HG02938 (cell line): ENCODE results near the gene RFX8.
"Not testable (repeated sequence)": the region's sequence is repeated elsewhere in the genome, so short reads cannot be mapped to it uniquely, and the experiment has no call there.

ENCODE experiments used
- ATAC-seq: cut with Tn5 transposase; IDR thresholded peaks from one replicate; pipeline ENCODE4 v1.9.1; 2021; ENCODE audit warnings: mild to moderate bottlenecking, moderate library complexity; ENCODE audit not compliant: unreplicated experiment

The RFX8 gene

DNA sequence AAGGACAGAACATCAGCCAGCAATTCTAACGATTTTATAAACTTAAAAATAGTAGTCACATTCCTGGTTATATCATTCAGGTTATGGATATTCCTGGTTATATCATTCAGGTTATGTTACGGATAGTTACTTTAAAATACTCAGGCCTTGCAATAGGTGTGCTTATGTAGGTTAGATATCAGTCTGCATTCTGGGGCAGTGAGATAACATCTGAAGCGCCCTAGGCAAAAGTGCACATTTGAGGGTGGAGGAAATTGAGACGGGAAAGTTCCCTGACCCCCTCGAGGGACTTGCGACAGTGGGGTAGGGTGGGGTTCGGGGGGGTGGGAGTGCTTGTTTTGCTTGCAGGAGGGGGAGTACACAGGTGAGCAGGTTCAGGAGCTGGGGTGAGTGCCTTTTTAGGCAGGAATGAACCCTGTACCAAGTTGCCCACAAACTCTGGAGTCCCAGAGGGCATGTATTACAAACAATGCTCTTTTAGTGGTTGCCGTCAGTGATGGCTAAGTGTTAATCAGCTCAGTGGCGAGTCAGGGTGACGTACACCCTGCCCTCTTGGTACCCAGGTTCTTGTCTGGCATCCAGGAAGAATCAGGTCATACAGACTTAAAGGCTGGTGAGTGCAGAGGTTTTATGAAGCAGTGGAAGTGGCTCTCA lies 119.4 kb downstream of the RFX8 start:
- ATAC-seq: no peak

DNA sequence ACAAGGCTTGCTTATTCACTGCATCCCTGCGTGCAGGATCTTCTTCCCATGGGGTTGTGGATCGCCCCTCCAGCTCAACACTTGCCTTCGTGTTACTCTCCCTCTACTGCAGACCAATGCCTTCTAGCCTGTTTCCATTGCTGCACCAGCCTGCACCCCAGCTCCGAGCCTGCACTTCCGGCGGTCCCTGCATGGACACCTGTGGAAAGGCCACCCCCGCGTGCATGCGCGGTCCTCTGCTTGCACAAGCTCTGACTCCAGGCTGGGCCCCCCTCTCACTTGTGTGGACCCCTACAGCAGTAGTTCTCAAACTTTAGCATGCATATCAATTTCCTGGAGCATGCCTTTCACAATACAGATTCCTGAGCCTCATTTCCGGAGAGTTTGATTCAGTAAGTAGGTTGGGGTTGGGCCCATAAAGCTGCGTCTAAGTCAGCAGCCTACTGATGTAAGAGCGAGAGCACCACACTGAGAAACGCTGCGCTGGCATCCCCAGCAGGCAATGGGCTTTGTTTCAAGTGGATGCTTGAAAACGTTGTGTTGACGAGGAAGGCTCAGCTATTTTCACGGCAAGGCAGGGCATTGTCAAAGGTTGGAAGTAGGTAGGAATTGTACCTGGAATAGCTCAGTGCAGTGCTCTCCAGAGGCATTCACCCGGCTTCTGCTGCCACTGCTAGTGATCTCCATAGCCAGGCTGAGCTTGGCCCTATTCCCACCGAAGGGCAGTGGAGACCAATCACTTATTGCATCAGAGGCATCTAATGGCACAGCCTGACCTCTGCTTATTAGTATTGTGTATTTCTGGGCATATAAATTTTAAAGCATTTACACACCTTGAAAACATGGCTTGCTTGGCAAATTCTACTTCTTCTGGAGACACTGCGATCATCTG lies 120.2 kb downstream of the RFX8 start:
- ATAC-seq: no peak

DNA sequence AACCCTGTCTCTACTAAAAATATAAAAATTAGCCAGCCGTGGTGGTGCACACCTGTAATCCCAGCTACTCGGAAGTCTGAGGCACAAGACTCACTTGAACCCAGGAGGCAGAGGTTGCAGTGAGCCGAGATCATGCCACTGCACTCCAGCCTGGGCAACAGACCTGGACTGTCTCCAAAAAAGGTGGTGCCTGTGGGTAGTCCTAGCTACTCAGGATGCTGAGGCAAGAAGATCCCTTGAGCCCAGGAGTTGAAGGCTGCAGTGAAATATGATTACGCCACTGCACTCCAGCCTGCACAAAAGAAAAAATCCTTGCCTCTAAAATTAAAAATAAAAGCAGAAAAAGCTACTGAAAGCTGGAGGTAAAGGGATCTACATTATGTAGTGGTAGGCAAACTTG lies 122.3 kb downstream of the RFX8 start:
- not testable (repeated sequence) for ATAC-seq

GRCh38 chr2:101351207-101351606 lies 123.7 kb downstream of the RFX8 start:
- ATAC-seq: no peak

- no peak for ATAC-seq
Measured at GRCh38 chr2:101349893-101350662, 124.8 kb downstream of the RFX8 start.

DNA sequence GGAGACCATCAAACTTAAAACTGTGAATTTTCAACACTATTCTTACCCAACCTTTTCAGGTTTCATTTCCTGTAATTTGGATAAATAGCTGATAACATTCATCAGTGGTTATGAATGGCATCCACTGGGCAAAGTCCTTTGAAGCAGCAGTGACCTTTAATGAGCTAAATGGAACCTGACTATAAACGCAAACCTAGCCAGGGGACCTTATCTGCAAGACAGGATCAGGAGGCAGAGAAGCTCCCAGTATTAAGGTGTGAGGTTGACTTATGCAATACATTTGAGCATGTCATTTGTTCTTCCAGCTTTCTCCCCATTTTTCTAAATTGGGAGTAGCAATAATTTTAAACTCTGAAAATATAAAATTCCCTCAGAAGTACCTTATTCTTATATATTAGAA lies 126.0 kb downstream of the RFX8 start:
- ATAC-seq: no peak
